GM12874 (cell line): ENCODE results near the gene NSUN6.

Experiments
- CTCF ChIP-seq: IDR thresholded peaks from 2 replicates; pipeline ENCODE4 v1.5.1; 2011; ENCODE audit warnings: low read depth, mild to moderate bottlenecking, control low read depth, low read length, moderate library complexity; ENCODE audit not compliant: insufficient read depth

NSUN6 gene

GRCh38 chr10:18566177-18566576, 85.2 kb downstream of the NSUN6 start:
- TF ChIP-seq CTCF: no peak

- no peak for TF ChIP-seq CTCF
Observed at GRCh38 chr10:18565006-18565405, 86.4 kb downstream of the NSUN6 start.

GRCh38 chr10:18563003-18563726, 88.2 kb downstream of the NSUN6 start:
- TF ChIP-seq CTCF: no peak

- no peak for TF ChIP-seq CTCF
Observed at GRCh38 chr10:18561861-18562551, 89.4 kb downstream of the NSUN6 start.

GRCh38 chr10:18557960-18558359, 93.4 kb downstream of the NSUN6 start:
- TF ChIP-seq CTCF: no peak

GRCh38 chr10:18556522-18557147, 94.8 kb downstream of the NSUN6 start:
- TF ChIP-seq CTCF: no peak

GRCh38 chr10:18554479-18554878, 96.9 kb downstream of the NSUN6 start:
- TF ChIP-seq CTCF: no peak
